Caco-2 (cell line): ENCODE results near the gene GADD45GIP1. TPM values are rescaled to one million over a fixed set of nuclear protein-coding genes. Genes with fewer than 3 reads are reported as not detected.
"Not testable (repeated sequence)": the region's sequence is repeated elsewhere in the genome, so short reads cannot be mapped to it uniquely, and the experiment has no call there.

Source experiments
- BruUV-seq: library from RNA; stranded (reverse); fragments of 400-500 nt; replicated peaks from 2 replicates; lab custom pipeline; 2021; lab: Mats Ljungman, UMichigan
- CTCF ChIA-PET: fragments of 300-600 bp; sonication (Branson Sonifier 250); formaldehyde crosslinking; loops from one replicate; lab custom pipeline; 2022; ENCODE audit warnings: antibody characterized with exemption; lab: Charles Lee
- POLR2A ChIA-PET: fragments of 300-600 bp; sonication (Branson Sonifier 250); formaldehyde crosslinking; loops from one replicate; lab custom pipeline; 2022; ENCODE audit warnings: antibody characterized with exemption; lab: Charles Lee
- DNase-seq, 2 experiments: peaks; one replicate each; pipeline versions ENCODE4 v3.0.0 to v3.0.0-alpha.2; 2020 to 2022
- H3K27me3 ChIP-seq: replicated peaks from 2 replicates; pipeline ENCODE4 v1.6.0; 2011; ENCODE audit warnings: low read length; ENCODE audit not compliant: control insufficient read depth, insufficient read depth
- H3K36me3 ChIP-seq: 2 replicates; pipeline ENCODE4 v1.5.1; 2011; ENCODE audit warnings: low read length; ENCODE audit not compliant: control insufficient read depth, insufficient read depth
- H3K4me1 ChIP-seq: fragments of 250-450 bp; sonication (Bioruptor Pico); 2 replicates; pipeline ENCODE4 v1.5.1; 2020; ENCODE audit warnings: mild to moderate bottlenecking
- H3K4me3 ChIP-seq: 2 replicates; pipeline ENCODE4 v1.5.1; 2011; ENCODE audit warnings: low read depth, mild to moderate bottlenecking, control low read depth, low read length
- H3K9me3 ChIP-seq: fragments of 250-450 bp; sonication (Bioruptor Pico); 2 replicates; pipeline ENCODE4 v1.5.1; 2020; ENCODE audit warnings: mild to moderate bottlenecking, moderate library complexity
- H3K27ac Mint-ChIP-seq: one replicate; pipeline ENCODE4 v1.8.0; 2022; ENCODE audit warnings: mixed read lengths; ENCODE audit not compliant: unreplicated experiment
- H3K27me3 Mint-ChIP-seq: one replicate; pipeline ENCODE4 v1.8.0; 2022; ENCODE audit warnings: mixed read lengths; ENCODE audit not compliant: insufficient read depth, unreplicated experiment
- H3K36me3 Mint-ChIP-seq: one replicate; pipeline ENCODE4 v1.8.0; 2022; ENCODE audit warnings: mild to moderate bottlenecking, mixed read lengths; ENCODE audit not compliant: insufficient read depth, unreplicated experiment
- H3K4me1 Mint-ChIP-seq: one replicate; pipeline ENCODE4 v1.8.0; 2022; ENCODE audit warnings: low read depth, mixed read lengths; ENCODE audit not compliant: unreplicated experiment
- H3K4me3 Mint-ChIP-seq: one replicate; pipeline ENCODE4 v1.8.0; 2022; ENCODE audit warnings: mild to moderate bottlenecking, moderate library complexity, mixed read lengths; ENCODE audit not compliant: unreplicated experiment
- H3K9me3 Mint-ChIP-seq: one replicate; pipeline ENCODE4 v1.8.0; 2022; ENCODE audit warnings: mixed read lengths; ENCODE audit not compliant: unreplicated experiment
- intact Hi-C: fragments of 100-400 bp; cut with micrococcal nuclease; formaldehyde crosslinking; loops from one replicate; pipeline ENCODE4 v1.10.0; 2022; ENCODE audit not compliant: unreplicated experiment
- total RNA-seq: library from RNA; stranded (reverse); gene quantifications from 2 replicates; pipeline ENCODE4 v1.2.3, GENCODE V29; 2022
- TF ChIP-seq, protein P1 (sequence below), 2 experiments: fragments of 200-600 bp in 1 of 2; IDR thresholded peaks; 1 replicate in 1 of 2; 2 replicates in 1 of 2; pipeline versions ENCODE4 v1.5.1 to v1.8.0; 2011 to 2022; ENCODE audit warnings: antibody characterized with exemption in 1 of 2, control low read depth in 1 of 2, inconsistent platforms in 1 of 2, low read depth in 1 of 2, low read length in 1 of 2, mild to moderate bottlenecking in 1 of 2, moderate library complexity in 1 of 2; ENCODE audit not compliant: insufficient read depth in 1 of 2, severe bottlenecking in 1 of 2, unreplicated experiment in 1 of 2

The GADD45GIP1 gene
- total RNA-seq, 1 experiment from 2014 or later, result 39.3 TPM

DNA sequence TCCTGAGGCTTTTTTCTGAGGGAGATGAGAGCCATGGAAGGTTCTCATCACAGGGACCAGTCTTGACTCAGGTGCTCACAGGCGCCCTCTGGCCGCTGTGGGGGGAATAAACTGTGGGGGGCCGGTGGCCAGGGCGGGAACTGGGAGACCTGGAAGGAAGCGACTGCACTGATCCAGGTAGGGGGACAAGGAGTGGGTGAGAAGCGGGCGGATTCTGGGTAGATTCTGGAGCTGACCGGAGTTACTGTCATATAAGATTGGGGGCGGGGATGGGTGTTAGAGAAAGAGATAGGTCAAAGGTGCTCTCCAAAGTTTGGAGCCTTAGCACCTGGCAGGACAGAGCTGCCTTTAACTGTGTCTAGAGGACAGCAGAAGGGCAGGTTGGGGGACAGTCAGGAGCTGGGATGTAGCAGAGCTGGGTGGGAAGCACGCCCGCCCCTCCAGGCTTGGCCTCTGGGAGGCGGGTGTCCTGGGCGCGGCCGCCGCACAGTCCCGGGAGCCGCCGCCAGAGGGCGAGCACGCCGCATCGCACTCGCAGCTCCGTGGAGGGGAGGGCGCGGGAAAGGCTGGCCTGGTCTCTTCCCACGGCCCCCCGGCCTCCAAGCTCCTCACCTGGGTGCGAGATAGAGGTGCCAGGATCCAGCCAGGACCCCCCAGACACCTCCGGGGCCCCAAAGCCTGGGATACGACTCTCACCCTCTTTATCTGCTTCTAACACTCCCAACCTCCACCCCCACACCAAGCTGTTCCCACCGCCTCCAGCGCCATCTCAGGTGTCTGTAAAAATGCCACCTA is 8.2 kb upstream of the GADD45GIP1 start:
- ChIA-PET POLR2A (interaction anchor here (0.5 to 1.1 kb wide), 4 partner anchors 19 to 1814 kb away, joined by 3 to 5 read pairs (median 3); partner anchors contain the start of gene GCDH), CTCF (interaction anchor here (0.5 to 2.7 kb wide), 29 partner anchors 9 to 313 kb away, joined by 3 to 58 read pairs (median 3); partner anchors contain the start of genes GADD45GIP1, HOOK2 and NACC1)
- peak; percentile 86 to 90 for DNase-seq
- H3K27me3 ChIP-seq, result no peaks in the 10 kb centered on the region
- Mint-ChIP-seq H3K4me3 (peak overlapping the region; percentile 83), H3K27me3 (peaks cover 4% of the 10 kb centered on the region), H3K4me1 (peaks cover 7% of the 10 kb centered on the region), H3K36me3 (peaks cover 12% of the 10 kb centered on the region), H3K27ac (peak overlapping the region; percentile 86), H3K9me3 (peaks cover 4% of the 10 kb centered on the region)
- no peaks in the 10 kb centered on the region for H3K9me3 ChIP-seq
- BruUV-seq, result no TSS peak
- intact Hi-C loops, result no loop called here
- H3K36me3 ChIP-seq, result no peaks in the 10 kb centered on the region
- no peaks in the 10 kb centered on the region for H3K4me1 ChIP-seq
- H3K4me3 ChIP-seq, result peak overlapping the region; percentile 54
- TF ChIP-seq, protein P1, sequence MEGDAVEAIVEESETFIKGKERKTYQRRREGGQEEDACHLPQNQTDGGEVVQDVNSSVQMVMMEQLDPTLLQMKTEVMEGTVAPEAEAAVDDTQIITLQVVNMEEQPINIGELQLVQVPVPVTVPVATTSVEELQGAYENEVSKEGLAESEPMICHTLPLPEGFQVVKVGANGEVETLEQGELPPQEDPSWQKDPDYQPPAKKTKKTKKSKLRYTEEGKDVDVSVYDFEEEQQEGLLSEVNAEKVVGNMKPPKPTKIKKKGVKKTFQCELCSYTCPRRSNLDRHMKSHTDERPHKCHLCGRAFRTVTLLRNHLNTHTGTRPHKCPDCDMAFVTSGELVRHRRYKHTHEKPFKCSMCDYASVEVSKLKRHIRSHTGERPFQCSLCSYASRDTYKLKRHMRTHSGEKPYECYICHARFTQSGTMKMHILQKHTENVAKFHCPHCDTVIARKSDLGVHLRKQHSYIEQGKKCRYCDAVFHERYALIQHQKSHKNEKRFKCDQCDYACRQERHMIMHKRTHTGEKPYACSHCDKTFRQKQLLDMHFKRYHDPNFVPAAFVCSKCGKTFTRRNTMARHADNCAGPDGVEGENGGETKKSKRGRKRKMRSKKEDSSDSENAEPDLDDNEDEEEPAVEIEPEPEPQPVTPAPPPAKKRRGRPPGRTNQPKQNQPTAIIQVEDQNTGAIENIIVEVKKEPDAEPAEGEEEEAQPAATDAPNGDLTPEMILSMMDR (IDR thresholded peaks at IDR 0.05; ENCODE audit: insufficient read depth in 1 of 2, low read depth in 1 of 2, low read length in 1 of 2, severe bottlenecking in 1 of 2, unreplicated experiment in 1 of 2), result peak; percentile 68 to 92

DNA sequence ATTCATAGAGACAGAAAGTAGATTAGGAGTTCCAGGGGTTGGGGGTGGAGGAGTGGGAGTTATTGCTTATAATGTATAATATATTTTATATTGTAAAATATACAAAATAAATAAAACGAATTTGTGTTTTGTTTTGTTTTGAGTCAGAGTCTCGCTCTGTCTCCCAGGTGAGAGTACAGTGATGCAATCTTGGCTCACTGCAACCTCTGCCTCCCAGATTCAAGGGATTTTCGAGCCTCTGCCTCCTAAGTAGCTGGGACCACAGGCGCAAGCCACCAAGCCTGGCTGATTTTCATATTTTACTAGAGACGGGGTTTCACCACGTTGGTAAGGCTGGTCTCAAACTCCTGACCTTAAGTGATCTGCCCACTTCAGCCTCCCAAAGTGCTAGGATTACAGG is 2.5 kb upstream of the GADD45GIP1 start:
- H3K9me3 ChIP-seq, result no peaks in the 10 kb centered on the region
- no peaks in the 10 kb centered on the region for H3K27me3 ChIP-seq
- H3K4me1 ChIP-seq, result peaks cover 9% of the 10 kb centered on the region; the same call in 1 of the 2 replicates
- ChIA-PET POLR2A (no interaction called here), CTCF (no interaction called here)
- Mint-ChIP-seq H3K4me1 (peaks cover 7% of the 10 kb centered on the region), H3K27ac (no peak overlapping the region), H3K36me3 (peaks cover 33% of the 10 kb centered on the region), H3K9me3 (peaks cover 10% of the 10 kb centered on the region), H3K27me3 (peaks cover 4% of the 10 kb centered on the region), H3K4me3 (no peak overlapping the region)
- TF ChIP-seq, protein P1 (IDR thresholded peaks at IDR 0.05; ENCODE audit: insufficient read depth in 1 of 2, low read depth in 1 of 2, low read length in 1 of 2, severe bottlenecking in 1 of 2, unreplicated experiment in 1 of 2), result no peak
- intact Hi-C loops, result no loop called here
- H3K4me3 ChIP-seq, result no peak overlapping the region
- BruUV-seq, result no TSS peak
- no peaks in the 10 kb centered on the region for H3K36me3 ChIP-seq
- DNase-seq, result no peak

DNA sequence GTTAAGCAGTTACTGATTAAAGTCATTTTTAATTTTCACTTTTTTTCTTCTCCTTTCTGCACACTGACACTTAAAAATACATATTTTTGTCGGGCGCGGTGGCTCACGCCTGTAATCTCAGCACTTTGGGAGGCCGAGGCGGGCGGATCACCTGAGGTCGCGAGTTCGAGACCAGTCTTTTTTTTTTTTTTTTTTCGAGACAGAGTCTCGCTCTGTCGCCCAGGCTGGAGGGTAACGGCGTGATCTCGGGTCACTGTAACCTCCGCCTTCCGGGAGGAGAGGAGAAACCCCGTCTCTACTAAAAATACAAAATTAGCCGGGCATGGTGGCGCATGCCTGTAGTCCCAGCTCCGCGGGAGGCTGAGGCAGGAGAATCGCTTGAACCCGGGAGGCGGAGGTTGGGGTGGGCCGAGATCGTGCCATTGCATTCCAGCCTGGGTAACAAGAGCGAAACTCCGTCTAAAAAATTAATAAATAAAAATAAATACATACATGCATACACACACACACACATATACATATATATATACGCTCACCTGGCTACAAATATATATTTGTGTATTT is 448 bp upstream of the GADD45GIP1 start:
- H3K27me3 Mint-ChIP-seq, H3K4me1 Mint-ChIP-seq, DNase-seq, H3K9me3 Mint-ChIP-seq, BruUV-seq, H3K9me3 ChIP-seq, H3K4me1 ChIP-seq, H3K36me3 ChIP-seq, H3K27me3 ChIP-seq, intact Hi-C loops: not testable (repeated sequence)
- peak overlapping the region; percentile 85 for H3K27ac Mint-ChIP-seq
- POLR2A ChIA-PET, result interaction anchor here (0.7 kb wide), 1 partner anchor 61 kb away, joined by 6 read pairs; no protein-coding TSS in a partner anchor
- H3K4me3 ChIP-seq, result peak overlapping the region; percentile 99
- peak overlapping the region; percentile 74 for H3K4me3 Mint-ChIP-seq
- CTCF ChIA-PET, result interaction anchor here (2.2 kb wide), 1 partner anchor 8 kb away, joined by 8 read pairs; no protein-coding TSS in a partner anchor
- peaks cover 53% of the 10 kb centered on the region for H3K36me3 Mint-ChIP-seq
